HL-60/S4 treated with retinoic acid at 250 ng/mL for 4 days and 3 days (cell line): ENCODE measurements around the gene EDEM2.
"Not testable (repeated sequence)": the region's sequence is repeated elsewhere in the genome, so short reads cannot be mapped to it uniquely, and the experiment has no call there.

Experiments used
- in situ Hi-C: fragments of 300-500 bp; cut with MboI; formaldehyde crosslinking; loops from 2 replicates; pipeline ENCODE4 v1.7.0; 2022; ENCODE audit warnings: low sequenced_read_pairs

The EDEM2 gene, protein sequence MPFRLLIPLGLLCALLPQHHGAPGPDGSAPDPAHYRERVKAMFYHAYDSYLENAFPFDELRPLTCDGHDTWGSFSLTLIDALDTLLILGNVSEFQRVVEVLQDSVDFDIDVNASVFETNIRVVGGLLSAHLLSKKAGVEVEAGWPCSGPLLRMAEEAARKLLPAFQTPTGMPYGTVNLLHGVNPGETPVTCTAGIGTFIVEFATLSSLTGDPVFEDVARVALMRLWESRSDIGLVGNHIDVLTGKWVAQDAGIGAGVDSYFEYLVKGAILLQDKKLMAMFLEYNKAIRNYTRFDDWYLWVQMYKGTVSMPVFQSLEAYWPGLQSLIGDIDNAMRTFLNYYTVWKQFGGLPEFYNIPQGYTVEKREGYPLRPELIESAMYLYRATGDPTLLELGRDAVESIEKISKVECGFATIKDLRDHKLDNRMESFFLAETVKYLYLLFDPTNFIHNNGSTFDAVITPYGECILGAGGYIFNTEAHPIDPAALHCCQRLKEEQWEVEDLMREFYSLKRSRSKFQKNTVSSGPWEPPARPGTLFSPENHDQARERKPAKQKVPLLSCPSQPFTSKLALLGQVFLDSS

DNA sequence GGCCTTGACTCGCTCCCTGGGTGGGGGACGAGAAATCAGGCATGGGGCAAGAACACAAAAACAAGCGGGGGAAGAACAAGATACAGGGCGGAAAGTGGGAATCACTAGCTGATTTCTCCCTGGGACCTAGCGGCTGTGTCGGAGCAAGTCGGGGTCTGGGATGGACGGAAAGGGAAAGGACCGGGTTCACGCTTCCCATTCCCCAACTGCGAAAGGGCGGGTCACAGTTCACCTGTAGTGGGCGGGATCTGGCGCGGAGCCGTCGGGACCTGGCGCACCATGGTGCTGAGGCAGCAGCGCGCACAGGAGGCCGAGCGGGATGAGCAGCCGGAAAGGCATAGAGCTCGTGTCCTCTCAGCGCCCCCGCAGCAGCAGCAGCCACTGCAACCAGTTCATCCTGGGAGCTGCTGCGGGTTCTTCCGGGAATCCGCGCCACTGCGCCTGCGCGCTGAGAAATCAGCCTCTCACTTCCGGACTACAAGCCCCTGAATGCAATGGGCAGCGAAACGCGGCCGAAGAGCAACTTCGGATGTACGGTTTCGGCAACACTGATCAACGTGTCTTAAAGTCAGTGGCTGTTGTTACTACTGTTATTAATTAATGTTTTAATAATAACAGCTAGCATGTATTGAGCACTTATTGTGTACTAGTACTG, at the start of gene EDEM2:
Gene EDEM2 (minus strand): TSS at position 417 of the 655 bp plus-strand sequence. CDS start 78 bp downstream, at position 339.
- in situ Hi-C loops: no loop called here

DNA sequence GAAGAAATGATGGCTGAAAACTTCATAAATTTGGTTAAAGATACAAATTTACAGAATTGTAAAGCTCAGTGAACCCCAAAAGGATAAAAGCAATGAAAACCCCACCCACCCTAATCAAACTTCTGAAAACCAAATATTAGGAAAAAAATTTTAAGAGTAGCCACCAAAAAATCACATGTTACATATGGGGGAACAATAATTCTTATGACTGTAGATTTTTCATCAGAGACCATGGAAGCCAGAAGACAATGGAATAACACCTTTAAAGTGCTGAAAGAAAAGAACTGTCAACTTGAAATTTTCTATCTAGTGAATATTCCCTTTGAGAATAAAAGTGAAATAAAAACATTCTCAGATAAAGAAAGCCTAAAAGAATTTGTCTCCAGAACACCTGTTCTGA, 49.2 kb upstream of the EDEM2 start:
- in situ Hi-C loops: no loop called here

DNA sequence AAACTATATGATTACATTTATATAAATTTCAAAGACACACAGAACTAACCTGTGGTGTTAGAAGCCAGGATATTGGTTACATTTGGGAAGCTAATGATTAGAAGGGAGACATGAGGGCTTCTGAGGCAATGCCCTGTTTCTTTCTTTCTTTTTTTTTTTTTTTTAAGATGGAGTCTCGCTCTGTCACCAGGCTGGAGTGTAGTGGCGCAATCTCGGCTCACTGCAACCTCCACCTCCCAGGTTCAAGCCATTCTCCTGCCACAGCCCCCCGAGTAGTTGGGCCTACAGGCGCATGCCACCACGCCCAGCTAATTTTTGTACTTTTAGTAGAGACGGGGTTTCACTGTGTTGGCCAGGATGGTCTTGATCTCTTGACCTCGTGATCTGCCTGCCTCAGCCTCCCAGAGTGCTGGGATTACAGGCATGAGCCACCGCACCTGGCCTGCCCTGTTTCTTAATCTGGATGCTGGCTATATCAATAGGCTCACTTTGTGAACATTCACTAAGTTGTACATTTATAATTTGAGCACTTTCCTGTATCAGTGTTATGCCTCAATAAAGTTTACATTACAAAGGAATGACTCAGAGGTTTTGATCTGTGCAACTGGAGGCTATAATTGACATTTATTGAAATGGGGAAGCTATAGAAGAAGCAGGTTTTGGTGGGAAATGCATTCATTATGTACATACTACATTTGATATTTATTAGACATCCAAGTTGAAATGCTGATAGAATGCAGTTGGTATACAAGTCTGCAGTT, 46.1 kb upstream of the EDEM2 start:
- in situ Hi-C loops: not testable (repeated sequence)

DNA sequence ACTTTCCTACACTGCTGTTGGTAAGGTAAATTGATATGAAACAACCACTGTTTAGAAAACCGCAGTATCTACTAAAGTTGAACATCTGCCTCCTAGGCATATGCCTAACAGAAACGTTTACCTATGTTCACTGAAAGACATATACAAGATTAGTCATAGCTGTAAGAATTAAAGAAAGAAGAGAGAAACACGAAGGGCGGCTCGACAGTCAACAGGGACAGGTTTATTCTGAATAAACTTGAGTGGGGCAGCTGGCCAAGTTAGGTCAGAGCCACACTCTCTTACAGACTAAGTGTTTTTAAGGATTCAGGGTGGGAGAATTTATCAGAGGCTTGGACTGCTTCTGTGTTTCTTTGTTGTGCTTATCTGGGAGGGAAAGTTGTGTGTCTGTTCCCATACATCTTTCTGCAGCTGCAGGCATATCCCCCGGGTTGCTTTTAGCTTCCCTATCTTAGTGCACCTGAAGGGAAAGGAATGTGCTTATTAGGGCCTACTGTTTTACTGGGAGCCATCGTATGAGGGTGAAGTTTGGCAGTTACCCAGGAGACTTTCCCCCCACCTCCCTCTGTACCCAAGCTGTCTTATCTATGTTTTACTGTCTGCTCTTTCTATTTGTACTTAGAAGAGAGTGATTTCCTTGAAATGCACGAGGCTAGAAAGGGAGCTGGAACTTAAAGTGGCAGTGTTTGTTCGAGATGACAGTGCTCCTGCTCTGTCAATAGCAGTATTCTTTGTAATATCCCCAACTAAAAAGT, 45.2 kb upstream of the EDEM2 start:
- in situ Hi-C loops: no loop called here

DNA sequence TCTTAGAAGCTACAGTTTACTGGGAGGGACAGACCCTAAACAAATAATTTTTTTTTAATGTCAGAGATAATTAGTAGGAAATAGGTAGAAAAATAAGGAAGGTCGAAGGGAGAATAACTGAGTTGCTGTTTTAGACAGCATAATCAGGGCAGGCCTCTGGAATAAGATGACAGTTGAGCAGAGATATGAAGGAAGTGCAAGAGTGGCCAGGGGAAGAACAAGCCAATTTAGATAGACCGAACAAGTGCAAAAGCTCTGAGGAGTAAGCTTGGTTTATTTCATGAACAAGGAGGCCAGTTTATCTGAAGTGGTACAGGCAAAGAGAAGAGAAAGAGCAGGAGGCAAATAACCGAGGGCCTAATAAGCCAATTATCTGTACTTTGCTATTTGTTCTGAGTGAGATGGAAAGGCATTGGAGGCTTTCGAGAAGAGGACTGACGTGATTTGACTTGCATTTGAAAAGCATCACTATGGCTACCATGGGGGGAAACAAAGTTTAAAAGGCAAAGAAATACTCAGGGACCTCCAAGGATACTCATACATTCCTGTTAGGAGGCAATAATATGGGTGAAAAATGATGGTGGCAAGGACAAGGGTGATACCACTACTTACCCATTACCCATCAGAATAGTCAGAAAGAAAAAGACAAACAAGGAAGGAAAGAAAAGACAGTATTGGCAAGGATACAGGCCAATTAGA, 44.4 kb upstream of the EDEM2 start:
- in situ Hi-C loops: no loop called here

DNA sequence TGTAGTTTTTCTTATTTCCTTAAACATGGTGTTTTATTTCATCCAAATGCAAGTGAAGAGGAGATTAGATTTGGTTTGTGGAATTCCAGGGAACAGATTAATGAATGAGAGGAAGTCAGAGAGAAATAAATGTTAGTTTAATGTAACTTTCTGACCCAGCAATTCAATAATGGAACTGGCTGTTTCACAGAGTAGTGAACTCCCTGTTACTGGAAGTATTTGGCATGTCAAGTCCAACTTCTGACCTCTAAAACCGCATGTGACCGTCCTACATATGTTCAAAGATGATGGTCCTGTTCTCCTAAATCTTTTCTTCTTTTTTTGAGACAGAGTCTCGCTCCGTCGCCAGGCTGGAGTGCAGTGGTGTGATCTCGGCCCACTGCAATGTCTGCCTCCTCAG, 43.4 kb upstream of the EDEM2 start:
- in situ Hi-C loops: no loop called here

DNA sequence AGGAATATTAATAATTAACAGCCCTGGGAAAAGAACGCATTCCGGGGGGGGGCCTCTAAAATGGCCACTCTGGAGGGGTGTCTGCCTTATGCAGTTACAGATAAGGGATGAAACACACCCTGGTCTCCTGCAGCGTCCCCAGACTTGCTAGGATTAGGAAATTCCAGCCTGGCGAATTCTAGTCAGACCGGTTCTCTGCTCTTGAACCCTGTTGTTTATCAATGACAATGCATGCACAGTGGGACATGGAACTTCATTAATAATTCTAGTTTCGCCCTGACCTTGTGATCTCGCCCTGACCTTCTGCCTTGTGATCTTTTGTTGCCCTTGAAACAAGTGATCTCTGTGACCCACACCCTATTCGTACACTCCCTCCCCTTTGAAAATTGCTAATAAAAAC, 42.1 kb upstream of the EDEM2 start:
- in situ Hi-C loops: not testable (repeated sequence)

DNA sequence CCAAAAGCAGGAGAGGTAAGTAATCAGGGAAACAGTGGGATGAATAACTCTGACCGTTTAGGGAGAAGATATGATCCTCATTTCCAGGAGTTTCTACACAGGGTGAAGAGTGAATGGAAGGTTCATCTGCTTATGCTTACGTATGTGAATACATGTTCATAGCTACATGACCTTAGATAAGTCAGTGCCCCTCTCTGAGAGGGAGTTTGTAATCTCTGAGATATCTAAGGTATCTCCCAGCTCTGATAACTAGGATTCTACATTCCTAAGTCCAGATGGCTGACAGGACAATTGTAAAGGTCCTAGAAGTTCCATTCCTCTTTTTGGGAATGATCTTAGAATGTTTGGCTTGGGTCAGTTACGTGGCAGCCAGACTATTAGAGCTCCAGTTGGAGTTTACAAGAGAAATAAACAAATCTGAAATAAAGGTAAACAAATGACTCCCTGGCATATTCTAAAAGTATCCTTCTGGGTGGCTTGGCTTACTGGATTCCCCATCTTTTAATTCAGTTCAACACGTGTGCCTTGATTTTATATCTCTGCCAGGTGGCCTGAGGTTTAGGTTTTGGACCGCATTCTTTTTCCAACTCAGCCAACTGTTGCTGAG, 40.6 kb upstream of the EDEM2 start:
- in situ Hi-C loops: no loop called here

DNA sequence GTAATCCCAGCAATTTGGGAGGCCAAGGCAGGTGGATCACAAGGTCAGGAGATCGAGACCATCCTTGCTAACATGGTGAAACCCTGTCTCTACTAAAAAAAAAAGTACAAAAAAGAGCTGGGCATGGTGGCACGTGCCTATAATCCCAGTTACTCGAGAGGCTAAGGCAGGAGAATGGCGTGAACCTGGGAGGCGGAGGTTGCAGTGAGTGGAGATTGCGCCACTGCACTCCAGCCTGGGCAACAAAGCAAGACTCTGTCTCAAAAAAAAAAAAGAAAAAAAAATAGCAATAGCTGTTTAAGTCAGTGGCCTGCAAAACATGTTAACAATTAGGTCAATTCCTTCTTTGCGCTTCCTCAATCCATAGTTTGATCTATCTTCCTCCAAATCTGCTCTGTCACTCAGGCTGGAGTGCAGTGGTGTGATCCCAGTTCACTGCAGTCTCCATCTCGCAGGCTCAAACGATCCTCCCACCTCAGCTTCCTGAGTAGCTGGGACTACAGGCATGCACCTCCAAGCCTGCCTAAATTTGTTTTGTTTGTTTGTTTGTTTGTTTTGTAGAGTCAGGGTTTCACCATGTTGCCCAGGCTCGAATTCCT, 39.7 kb upstream of the EDEM2 start:
- in situ Hi-C loops: not testable (repeated sequence)

DNA sequence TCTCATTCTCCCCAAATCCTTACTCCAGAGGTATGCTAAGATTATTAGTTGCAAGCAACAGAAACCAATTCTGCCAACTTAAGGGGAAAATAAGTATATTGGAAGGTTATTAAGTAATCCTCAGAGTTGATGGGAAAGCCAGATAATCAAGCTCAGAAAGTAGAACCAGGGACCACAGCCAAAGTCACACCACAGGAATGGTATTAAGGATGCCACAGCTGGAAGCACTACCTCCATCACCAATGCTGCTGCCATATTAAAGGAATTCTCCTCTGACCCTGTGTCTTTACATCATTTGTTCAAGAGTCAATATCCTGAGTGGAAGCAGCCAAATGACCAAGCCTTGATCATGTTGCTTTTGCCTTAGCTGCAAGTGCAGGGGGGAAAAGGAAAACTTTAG, 34.6 kb upstream of the EDEM2 start:
- in situ Hi-C loops: no loop called here

DNA sequence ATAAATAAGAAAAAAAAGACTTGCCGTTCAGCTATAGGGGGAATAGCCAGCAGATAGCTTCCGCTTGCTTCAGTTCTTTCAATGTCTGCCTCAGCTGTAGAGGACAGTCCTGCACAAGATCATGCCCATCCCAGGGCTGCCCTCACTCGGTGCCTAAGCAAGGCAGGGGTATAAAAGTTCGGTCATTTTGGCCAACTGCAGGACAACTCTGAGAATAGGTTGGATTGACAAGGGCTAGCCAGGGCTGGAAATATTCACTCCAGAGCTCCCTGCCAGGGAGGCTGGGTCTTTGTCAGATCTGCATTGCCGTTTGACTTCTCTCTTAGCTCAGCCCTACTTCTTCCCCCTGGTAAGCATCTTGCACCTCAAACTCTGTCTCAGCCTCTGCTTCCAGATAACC, 33.1 kb upstream of the EDEM2 start:
- in situ Hi-C loops: no loop called here

DNA sequence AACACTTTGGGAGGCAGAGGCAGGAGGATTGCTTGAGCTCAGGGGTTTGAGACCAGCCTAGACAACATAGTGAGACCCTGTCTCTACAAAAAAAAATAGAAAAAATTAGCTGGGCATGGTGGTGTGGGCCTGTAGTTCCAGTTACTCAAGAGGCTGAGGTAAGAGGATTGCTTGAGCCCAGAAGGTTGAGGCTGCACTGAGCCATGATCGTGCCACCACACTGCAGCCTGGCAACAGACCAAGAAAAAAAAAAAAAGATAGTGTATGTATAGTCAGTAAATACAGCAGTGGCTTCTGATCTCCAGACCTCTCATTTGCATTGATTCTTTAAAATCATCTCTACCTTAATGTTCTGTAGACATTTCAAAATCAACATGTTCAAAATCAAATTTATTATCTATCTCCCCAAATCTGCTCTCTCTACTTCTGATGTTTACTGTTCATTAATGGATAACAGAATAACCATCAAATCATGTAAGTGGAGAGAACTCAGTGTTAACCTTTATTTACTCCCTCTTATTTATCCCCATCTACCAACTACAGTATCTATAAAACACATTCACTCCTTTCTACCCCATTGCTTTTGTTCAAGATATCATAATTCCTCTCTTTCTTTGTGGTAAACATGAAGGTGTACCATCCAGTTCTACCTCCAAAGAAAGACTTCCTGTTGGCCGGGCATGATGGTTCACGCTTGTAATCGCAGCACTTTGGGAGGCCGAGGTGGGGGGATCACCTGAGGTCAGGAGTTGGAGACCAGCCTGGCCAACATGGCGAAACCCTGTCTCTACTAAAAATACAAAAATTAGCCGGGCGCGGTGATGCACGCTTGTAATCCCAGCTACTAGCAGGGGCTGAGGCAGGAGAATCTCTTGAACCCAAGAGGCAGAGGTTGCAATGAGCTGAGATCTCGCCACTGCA, 32.4 kb upstream of the EDEM2 start:
- in situ Hi-C loops: no loop called here

DNA sequence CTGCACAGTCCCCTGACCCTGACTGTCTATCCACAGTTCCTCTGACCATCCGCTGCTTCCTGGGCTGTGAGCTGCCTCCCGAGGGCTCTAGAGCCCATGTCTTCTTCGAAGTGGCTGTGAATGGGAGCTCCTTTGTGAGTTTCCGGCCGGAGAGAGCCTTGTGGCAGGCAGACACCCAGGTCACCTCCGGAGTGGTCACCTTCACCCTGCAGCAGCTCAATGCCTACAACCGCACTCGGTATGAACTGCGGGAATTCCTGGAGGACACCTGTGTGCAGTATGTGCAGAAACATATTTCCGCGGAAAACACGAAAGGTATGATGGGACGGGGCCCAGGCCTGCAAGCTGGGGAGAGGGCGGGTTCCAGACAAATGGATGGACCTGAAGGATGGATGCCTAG, 29.0 kb upstream of the EDEM2 start:
- in situ Hi-C loops: no loop called here

DNA sequence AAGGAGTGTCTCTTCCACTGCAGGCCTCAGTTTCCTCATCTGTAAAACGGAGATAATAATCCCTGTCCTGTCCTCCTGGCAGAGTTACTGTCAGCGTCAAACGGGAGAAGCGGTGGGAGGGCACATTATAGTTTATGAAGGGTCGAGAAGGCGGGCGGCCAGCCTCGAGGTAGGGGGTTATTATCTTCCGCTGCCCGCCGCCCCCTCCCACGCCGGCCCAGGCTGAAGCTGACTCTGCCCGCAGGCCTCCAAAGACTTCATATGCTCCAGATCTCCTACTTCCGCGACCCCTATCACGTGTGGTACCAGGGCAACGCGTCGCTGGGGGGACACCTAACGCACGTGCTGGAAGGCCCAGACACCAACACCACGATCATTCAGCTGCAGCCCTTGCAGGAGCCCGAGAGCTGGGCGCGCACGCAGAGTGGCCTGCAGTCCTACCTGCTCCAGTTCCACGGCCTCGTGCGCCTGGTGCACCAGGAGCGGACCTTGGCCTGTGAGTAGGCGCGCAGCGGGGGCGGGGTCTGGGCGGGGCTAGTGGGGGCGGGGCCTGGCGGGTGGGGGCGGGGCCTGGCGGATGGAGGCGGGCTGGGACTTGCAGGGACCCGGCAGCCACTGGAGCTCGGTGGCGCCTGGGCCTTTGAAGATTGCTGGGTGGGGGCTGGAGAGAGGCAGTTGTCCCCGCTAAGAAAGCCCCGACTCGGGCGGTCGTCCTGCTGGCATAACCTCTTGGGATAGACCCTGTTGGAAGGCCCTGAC, 27.5 kb upstream of the EDEM2 start:
- in situ Hi-C loops: loop anchor here (25.0 kb wide), 1 partner anchor 88 kb away; no protein-coding TSS in a partner anchor

DNA sequence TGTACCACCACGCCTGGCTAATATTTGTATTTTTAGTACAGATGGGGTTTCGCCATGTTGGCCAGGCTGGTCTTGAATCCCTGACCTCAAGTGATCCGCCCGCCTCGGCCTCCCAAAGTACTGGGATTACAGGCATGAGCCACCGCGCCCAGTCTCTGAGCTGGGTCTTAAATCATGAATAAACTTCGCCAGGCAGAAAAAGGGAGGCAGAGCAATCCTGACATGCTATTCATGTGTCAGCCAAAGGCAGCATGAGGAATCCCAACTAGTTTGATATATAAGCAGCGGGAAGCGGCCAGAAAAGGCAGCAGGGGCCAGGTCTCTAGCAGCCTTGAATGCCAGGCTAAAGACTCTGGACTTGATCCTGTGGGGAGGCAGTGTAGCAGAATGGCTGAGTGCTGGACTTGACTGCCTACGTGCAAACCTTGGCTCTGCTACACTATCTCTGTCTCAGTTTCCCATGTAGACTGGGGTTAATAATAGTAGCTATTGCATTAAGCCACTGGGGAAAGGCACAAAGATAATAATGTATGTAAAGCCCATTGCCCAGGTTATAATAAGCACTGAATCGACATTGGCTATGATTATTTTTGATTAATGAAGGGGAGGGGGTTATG, 26.5 kb upstream of the EDEM2 start:
- in situ Hi-C loops: loop anchor here (25.0 kb wide), 1 partner anchor 89 kb away; no protein-coding TSS in a partner anchor

DNA sequence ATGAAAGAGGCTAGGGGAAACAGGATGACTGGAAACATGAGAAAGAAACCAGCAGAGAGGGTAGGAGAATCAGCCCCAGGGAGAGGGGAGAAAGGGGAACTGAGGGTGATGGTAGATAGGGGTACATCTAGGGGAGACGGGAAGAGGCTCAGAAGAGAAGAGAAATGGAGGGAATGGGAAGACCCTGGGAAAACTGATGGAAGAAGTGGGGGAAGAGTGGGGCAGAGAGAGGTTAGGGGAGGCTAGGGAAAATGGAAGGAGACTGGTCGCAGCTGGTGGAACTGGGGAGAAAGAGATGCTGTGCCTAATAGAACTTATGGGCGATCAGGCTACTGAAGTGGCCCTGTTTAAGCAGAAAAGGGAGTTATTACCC, 25.3 kb upstream of the EDEM2 start:
- in situ Hi-C loops: loop anchor here (25.0 kb wide), 1 partner anchor 90 kb away; no protein-coding TSS in a partner anchor
